Activated CD4-positive, alpha-beta T cell treated with anti-CD3 and anti-CD28 coated beads, Interleukin-2, Interleukin-6, amounts not matched to agents 100 ng/mL and 50 ng/mL, durations not matched to agents 16 hours and 8 hours (primary cell): ENCODE measurements around the gene C10orf53.
"Not testable (repeated sequence)": the region's sequence is repeated elsewhere in the genome, so short reads cannot be mapped to it uniquely, and the experiment has no call there.

Source experiments
- DNase-seq: peaks from one replicate; pipeline ENCODE4 v3.0.0-alpha.2; 2020

The C10orf53 gene

GRCh38 chr10:49688261-49688846 is 8.9 kb downstream of the C10orf53 start:
- DNase-seq = no peak

GRCh38 chr10:49688920-49689319 is 9.5 kb downstream of the C10orf53 start:
- no peak for DNase-seq

GRCh38 chr10:49689882-49690510 is 10.5 kb downstream of the C10orf53 start:
- no peak for DNase-seq

GRCh38 chr10:49690698-49691356 is 11.4 kb downstream of the C10orf53 start:
- DNase-seq = no peak

- no peak for DNase-seq
Measured at GRCh38 chr10:49691588-49691987, 12.1 kb downstream of the C10orf53 start.

GRCh38 chr10:49694466-49694865 is 15.0 kb downstream of the C10orf53 start:
- no peak for DNase-seq

- DNase-seq = no peak
Measured at GRCh38 chr10:49696311-49696710, 16.9 kb downstream of the C10orf53 start.

- DNase-seq = no peak
Measured at GRCh38 chr10:49698679-49699078, 19.2 kb downstream of the C10orf53 start.

- DNase-seq = no peak
Measured at GRCh38 chr10:49700211-49700610, 20.8 kb downstream of the C10orf53 start.

- DNase-seq = no peak
Measured at GRCh38 chr10:49700997-49701396, 21.5 kb downstream of the C10orf53 start.

- DNase-seq = no peak
Measured at GRCh38 chr10:49707585-49707984, 28.1 kb downstream of the C10orf53 start.

GRCh38 chr10:49709934-49710333 is 30.5 kb downstream of the C10orf53 start:
- no peak for DNase-seq

- DNase-seq = no peak
Measured at GRCh38 chr10:49710966-49711365, 31.5 kb downstream of the C10orf53 start.

GRCh38 chr10:49711481-49711880 is 32.0 kb downstream of the C10orf53 start:
- DNase-seq = no peak

- DNase-seq = no peak
Measured at GRCh38 chr10:49713266-49713665, 33.8 kb downstream of the C10orf53 start.

GRCh38 chr10:49715157-49715556 is 35.7 kb downstream of the C10orf53 start:
- DNase-seq = not testable (repeated sequence)

- DNase-seq = no peak
Measured at GRCh38 chr10:49726593-49726992, 47.1 kb downstream of the C10orf53 start.

- no peak for DNase-seq
Measured at GRCh38 chr10:49733866-49734265, 54.4 kb downstream of the C10orf53 start.

- DNase-seq = no peak
Measured at GRCh38 chr10:49734676-49735075, 55.2 kb downstream of the C10orf53 start.

GRCh38 chr10:49735161-49735560 is 55.7 kb downstream of the C10orf53 start:
- no peak for DNase-seq

- no peak for DNase-seq
Measured at GRCh38 chr10:49735848-49736563, 56.6 kb downstream of the C10orf53 start.

- no peak for DNase-seq
Measured at GRCh38 chr10:49736564-49737113, 57.2 kb downstream of the C10orf53 start.

- DNase-seq = no peak
Measured at GRCh38 chr10:49737474-49738201, 58.2 kb downstream of the C10orf53 start.
